Activated CD4-positive, alpha-beta T cell treated with anti-CD3 and anti-CD28 coated beads, Interleukin-10, Interleukin-2, amounts not matched to agents 100 ng/mL and 50 ng/mL, durations not matched to agents 16 hours and 8 hours (primary cell): ENCODE data around the gene CDH13.
A peak's percentile ranks its signal among the peaks of the same experiment; 100 is the strongest.

ENCODE experiments used
- DNase-seq: peaks from one replicate; pipeline ENCODE4 v3.0.0-alpha.2; 2020

CDH13 gene

GRCh38 chr16:83330251-83330650 is 703.5 kb downstream of the CDH13 start:
- DNase-seq: no peak

- DNase-seq: no peak
Measured at GRCh38 chr16:83335076-83335475, 708.3 kb downstream of the CDH13 start.

GRCh38 chr16:83336603-83337002 is 709.8 kb downstream of the CDH13 start:
- no peak for DNase-seq

- no peak for DNase-seq
Measured at GRCh38 chr16:83338138-83338537, 711.4 kb downstream of the CDH13 start.

- no peak for DNase-seq
Measured at GRCh38 chr16:83338941-83339340, 712.2 kb downstream of the CDH13 start.

- no peak for DNase-seq
Measured at GRCh38 chr16:83343935-83344366, 717.2 kb downstream of the CDH13 start.

- DNase-seq: no peak
Measured at GRCh38 chr16:83345846-83346640, 719.3 kb downstream of the CDH13 start.

- DNase-seq: no peak
Measured at GRCh38 chr16:83348991-83349390, 722.2 kb downstream of the CDH13 start.

- no peak for DNase-seq
Measured at GRCh38 chr16:83350481-83350880, 723.7 kb downstream of the CDH13 start.

GRCh38 chr16:83351846-83352245 is 725.1 kb downstream of the CDH13 start:
- no peak for DNase-seq

GRCh38 chr16:83353241-83353640 is 726.5 kb downstream of the CDH13 start:
- no peak for DNase-seq

GRCh38 chr16:83354015-83354414 is 727.2 kb downstream of the CDH13 start:
- DNase-seq: no peak

- no peak for DNase-seq
Measured at GRCh38 chr16:83355570-83356218, 728.9 kb downstream of the CDH13 start.

GRCh38 chr16:83356266-83356665 is 729.5 kb downstream of the CDH13 start:
- DNase-seq: peak; percentile 50

GRCh38 chr16:83356986-83357385 is 730.2 kb downstream of the CDH13 start:
- no peak for DNase-seq

- no peak for DNase-seq
Measured at GRCh38 chr16:83363521-83363920, 736.8 kb downstream of the CDH13 start.

- DNase-seq: no peak
Measured at GRCh38 chr16:83365166-83365565, 738.4 kb downstream of the CDH13 start.

- no peak for DNase-seq
Measured at GRCh38 chr16:83366228-83366627, 739.5 kb downstream of the CDH13 start.

- no peak for DNase-seq
Measured at GRCh38 chr16:83374979-83375378, 748.2 kb downstream of the CDH13 start.

- no peak for DNase-seq
Measured at GRCh38 chr16:83389751-83390150, 763.0 kb downstream of the CDH13 start.

- DNase-seq: no peak
Measured at GRCh38 chr16:83390759-83391158, 764.0 kb downstream of the CDH13 start.

- DNase-seq: no peak
Measured at GRCh38 chr16:83392743-83393142, 766.0 kb downstream of the CDH13 start.

- no peak for DNase-seq
Measured at GRCh38 chr16:83393196-83393981, 766.6 kb downstream of the CDH13 start.
